Fibroblast of skin of right quadriceps (primary cell): ENCODE measurements around the gene LFNG.

Experiments used
- DNase-seq: peaks from one replicate; pipeline ENCODE4 v3.0.0-alpha.2; 2013

Gene LFNG

GRCh38 chr7:2576742-2577491 is 57.3 kb downstream of the LFNG start:
- no peak for DNase-seq
